Osteocyte (in vitro differentiated cells): ENCODE measurements around the gene KRT78. TPM values are rescaled to one million over a fixed set of nuclear protein-coding genes. Genes with fewer than 3 reads are reported as not detected.

ENCODE experiments used
- DNase-seq: peaks from one replicate; pipeline ENCODE4 v3.0.0; 2021; ENCODE audit warnings: mixed read lengths; ENCODE audit not compliant: unreplicated experiment; ENCODE audit errors: extremely low spot score
- H3K27ac Mint-ChIP-seq: one replicate; pipeline ENCODE4 v1.8.0; 2021; ENCODE audit warnings: mild to moderate bottlenecking, mixed read lengths; ENCODE audit not compliant: unreplicated experiment
- H3K27me3 Mint-ChIP-seq: one replicate; pipeline ENCODE4 v1.8.0; 2021; ENCODE audit warnings: mixed read lengths; ENCODE audit not compliant: unreplicated experiment
- H3K36me3 Mint-ChIP-seq: one replicate; pipeline ENCODE4 v1.8.0; 2021; ENCODE audit warnings: mixed read lengths; ENCODE audit not compliant: unreplicated experiment
- H3K4me1 Mint-ChIP-seq: one replicate; pipeline ENCODE4 v1.8.0; 2021; ENCODE audit warnings: mixed read lengths; ENCODE audit not compliant: unreplicated experiment
- H3K4me3 Mint-ChIP-seq: one replicate; pipeline ENCODE4 v1.8.0; 2021; ENCODE audit warnings: mild to moderate bottlenecking, moderate library complexity, mixed read lengths; ENCODE audit not compliant: unreplicated experiment
- H3K9me3 Mint-ChIP-seq: one replicate; pipeline ENCODE4 v1.8.0; 2021; ENCODE audit warnings: mixed read lengths; ENCODE audit not compliant: unreplicated experiment
- CTCF ChIP-seq: fragments of 200-600 bp; sonication (generic); IDR thresholded peaks from 2 replicates; pipeline ENCODE4 v1.5.0; 2021; ENCODE audit warnings: antibody characterized with exemption, mild to moderate bottlenecking, moderate library complexity
- total RNA-seq: library from RNA; stranded (reverse); gene quantifications from 2 replicates; pipeline ENCODE4 v1.2.1, GENCODE V29; 2021

KRT78 gene
- total RNA-seq, 1 donor from 2014 or later, result not detected

GRCh38 chr12:52813885-52814709 is 34.7 kb downstream of the KRT78 start, which contains the start of gene KRT4:
Gene KRT4, minus strand, starts transcription at chr12:52814116. Its CDS starts 58 bp downstream, at chr12:52814058.
- no peak within 1 kb of the TSS for H3K4me3 Mint-ChIP-seq
- no peak for DNase-seq
- peaks cover 56% of the 10 kb centered on the region for H3K27me3 Mint-ChIP-seq
- H3K4me1 Mint-ChIP-seq, result no peaks in the 10 kb centered on the region
- H3K36me3 Mint-ChIP-seq, result no peaks in the 10 kb centered on the region
- TF ChIP-seq CTCF, result no peak
- H3K9me3 Mint-ChIP-seq, result no peaks in the 10 kb centered on the region
- H3K27ac Mint-ChIP-seq, result no peak within 1 kb of the TSS

- no peaks in the 10 kb centered on the region for H3K36me3 Mint-ChIP-seq
- no peak for DNase-seq
- no peaks in the 10 kb centered on the region for H3K9me3 Mint-ChIP-seq
- no peak for TF ChIP-seq CTCF
- H3K27me3 Mint-ChIP-seq, result peaks cover 53% of the 10 kb centered on the region
- no peaks in the 10 kb centered on the region for H3K4me1 Mint-ChIP-seq
- H3K27ac Mint-ChIP-seq, result no peak overlapping the region
- no peak overlapping the region for H3K4me3 Mint-ChIP-seq
Observed at GRCh38 chr12:52813203-52813819, 35.5 kb downstream of the KRT78 start.

- DNase-seq, result no peak
- TF ChIP-seq CTCF, result no peak
- H3K4me3 Mint-ChIP-seq, result no peak overlapping the region
- no peak overlapping the region for H3K27ac Mint-ChIP-seq
- H3K9me3 Mint-ChIP-seq, result no peaks in the 10 kb centered on the region
- H3K4me1 Mint-ChIP-seq, result no peaks in the 10 kb centered on the region
- no peaks in the 10 kb centered on the region for H3K36me3 Mint-ChIP-seq
- peaks cover 54% of the 10 kb centered on the region for H3K27me3 Mint-ChIP-seq
Observed at GRCh38 chr12:52812749-52813148, 36.0 kb downstream of the KRT78 start.

GRCh38 chr12:52812073-52812400 is 36.8 kb downstream of the KRT78 start:
- H3K4me1 Mint-ChIP-seq, result no peaks in the 10 kb centered on the region
- H3K27ac Mint-ChIP-seq, result no peak overlapping the region
- no peak overlapping the region for H3K4me3 Mint-ChIP-seq
- no peaks in the 10 kb centered on the region for H3K9me3 Mint-ChIP-seq
- no peak for DNase-seq
- no peaks in the 10 kb centered on the region for H3K36me3 Mint-ChIP-seq
- no peak for TF ChIP-seq CTCF
- peaks cover 52% of the 10 kb centered on the region for H3K27me3 Mint-ChIP-seq
